Activated CD4-positive, CD25-positive, alpha-beta regulatory T cell treated with anti-CD3 and anti-CD28 coated beads, Interleukin-2, amount 50 U/mL, for 72 hours (primary cell): ENCODE measurements around the gene SLFN12L.
"Not testable (repeated sequence)": the region's sequence is repeated elsewhere in the genome, so short reads cannot be mapped to it uniquely, and the experiment has no call there.

Experiments
- DNase-seq: peaks from one replicate; pipeline ENCODE4 v3.0.0; 2021

SLFN12L gene

DNA sequence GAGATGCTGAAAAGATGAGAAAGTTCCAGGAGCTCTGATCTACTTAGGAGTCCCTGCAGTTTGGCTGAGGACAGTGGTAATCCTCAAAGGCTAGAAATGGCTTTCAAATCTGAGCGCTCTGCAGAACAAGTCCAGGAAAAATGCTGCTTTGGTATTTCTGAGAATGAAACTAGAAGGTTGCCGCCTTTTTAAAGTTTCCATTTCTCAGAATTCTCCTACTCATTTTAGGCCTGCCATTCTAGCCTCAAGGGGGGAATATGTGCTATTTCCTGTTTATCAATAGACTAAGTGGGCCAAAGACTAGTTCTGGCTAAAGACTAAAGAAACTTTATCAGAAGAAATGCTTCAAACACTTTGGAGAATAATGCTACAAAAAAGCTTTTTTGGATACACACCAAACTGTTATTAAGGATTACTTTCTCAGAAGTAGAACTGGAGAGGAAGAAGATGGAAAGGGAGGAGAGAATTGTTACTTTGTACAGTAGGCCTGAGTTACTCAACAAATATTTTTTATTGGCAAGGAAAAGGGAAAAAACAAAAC, at the start of gene SLFN12L:
SLFN12L (minus strand) TSS at position 78 of the 541 bp plus-strand sequence. CDS start 15,314 bp downstream, outside the sequence.
- no peak for DNase-seq

GRCh38 chr17:35586569-35587073, 49.1 kb upstream of the SLFN12L start:
- no peak for DNase-seq

DNA sequence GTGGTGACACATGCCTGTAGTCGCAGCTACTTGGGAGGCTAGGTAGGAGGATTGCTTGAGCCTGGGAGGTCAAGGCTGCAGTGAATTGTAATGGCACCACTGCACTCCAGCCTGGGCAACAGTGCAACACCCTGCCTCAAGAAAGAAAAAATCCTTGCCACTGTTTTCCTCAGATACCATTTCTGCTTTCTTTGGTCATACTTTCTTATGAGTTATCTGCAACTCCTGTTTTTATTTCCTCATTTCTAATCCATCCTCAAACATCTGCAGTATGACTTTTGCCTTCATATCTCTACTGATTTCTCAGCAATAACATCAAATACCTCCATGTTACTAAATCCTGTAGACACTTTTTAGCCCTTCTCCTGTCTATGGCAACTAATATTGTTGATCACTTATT, 46.6 kb upstream of the SLFN12L start:
- no peak for DNase-seq

DNA sequence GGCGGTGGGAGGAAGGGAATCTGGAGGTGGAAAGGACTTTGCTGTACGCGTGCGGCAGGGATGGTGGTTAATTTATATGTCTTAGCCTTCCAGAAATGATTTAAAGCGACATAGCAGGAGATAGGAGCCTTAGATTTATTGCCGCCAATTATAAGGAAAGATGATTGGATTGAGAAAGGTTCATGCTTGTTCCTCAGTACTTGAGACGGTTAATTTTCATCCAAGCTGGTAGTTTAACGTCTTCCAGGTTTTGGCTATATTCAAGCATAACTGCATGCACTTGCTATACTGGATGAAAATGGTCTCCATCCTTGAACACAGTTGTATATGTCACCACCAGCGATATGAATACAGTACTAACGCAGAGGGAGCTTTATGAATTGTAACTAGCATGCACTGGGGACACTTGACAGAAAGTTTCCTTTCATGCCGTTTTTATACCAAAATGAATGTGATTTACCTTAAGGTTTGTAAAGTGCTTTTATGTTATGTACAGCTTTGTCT, 41.5 kb upstream of the SLFN12L start:
- no peak for DNase-seq

- DNase-seq = peak; percentile 77
Observed at GRCh38 chr17:35578197-35578928, 40.9 kb upstream of the SLFN12L start, which contains the start of gene PEX12. PEX12 (minus strand) TSS chr17:35578571; CDS start chr17:35578021, 550 bp downstream.

DNA sequence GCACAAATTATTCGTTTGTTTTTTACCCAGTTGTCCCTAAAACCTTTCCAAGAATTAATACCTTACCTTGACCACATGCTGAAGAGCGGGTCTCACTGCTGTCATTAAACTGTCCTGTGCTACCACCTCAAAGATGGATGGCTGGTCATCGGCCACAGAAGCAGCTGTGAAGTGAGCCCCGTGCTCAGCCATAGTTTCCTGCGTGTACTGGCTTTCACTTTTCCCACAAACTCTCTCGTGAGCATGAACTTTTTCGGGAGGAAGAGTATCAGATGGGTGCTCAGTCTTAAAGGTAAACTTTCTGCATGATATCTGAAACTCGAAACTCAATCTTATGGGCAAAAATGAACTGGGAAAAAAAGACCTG, 40.3 kb upstream of the SLFN12L start:
- no peak for DNase-seq

DNA sequence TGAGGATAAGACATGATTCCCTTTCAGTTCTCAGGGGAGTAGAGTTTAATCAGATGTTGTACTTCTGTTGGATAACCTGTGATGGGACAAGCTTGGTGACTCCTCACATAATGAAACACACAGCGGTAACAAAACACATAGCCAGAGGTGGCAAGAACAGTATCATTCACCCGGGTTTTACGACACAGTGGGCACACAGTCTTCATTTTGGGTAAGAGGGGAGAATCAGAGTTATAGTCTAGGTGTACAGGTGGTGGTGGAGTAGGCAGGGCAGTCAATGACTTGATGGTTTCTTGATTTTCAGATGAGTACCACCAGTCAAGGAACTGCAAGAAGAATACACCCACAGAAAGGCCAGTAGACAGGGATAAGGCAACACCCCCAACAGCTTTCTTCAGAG, 38.3 kb upstream of the SLFN12L start:
- DNase-seq = no peak

DNA sequence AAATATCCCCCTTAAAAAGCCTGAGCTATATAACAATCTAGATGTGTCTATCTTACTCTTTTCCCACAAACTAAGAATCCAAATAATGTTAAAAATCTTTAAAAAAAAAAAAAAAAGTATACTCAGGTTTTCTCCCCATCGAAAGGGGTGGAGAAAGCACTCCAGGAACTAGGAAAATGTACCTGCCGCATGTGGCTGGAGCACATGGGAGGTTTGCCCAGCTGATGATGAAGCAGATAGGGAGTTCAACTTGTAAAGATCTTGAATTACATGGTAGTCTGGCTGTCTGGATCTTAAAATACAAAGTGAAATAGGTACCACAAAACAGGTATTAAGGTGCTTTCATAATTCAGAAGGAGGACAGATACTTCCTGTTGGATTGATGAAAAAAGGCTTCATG, 31.9 kb upstream of the SLFN12L start:
- no peak for DNase-seq

GRCh38 chr17:35568561-35568960, 31.1 kb upstream of the SLFN12L start:
- no peak for DNase-seq

- DNase-seq = no peak
Observed at GRCh38 chr17:35566968-35567367, 29.5 kb upstream of the SLFN12L start.

DNA sequence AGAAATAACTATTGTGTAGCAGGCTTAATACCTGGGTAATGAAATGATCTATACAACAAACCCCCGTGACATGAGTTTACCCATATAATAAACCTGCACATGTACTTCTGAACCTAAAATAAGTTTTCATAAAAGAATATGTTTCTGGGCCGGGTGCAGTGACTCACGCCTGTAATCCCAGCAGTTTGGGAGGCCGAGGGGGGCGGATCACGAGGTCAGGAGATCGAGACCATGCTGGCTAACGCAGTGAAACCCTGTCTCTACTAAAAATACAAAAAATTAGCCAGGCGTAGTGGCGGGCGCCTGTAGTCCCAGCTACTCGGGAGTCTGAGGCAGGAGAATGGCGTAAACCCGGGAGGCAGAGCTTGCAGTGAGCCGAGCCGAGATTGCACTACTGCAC, 25.7 kb upstream of the SLFN12L start:
- not testable (repeated sequence) for DNase-seq

DNA sequence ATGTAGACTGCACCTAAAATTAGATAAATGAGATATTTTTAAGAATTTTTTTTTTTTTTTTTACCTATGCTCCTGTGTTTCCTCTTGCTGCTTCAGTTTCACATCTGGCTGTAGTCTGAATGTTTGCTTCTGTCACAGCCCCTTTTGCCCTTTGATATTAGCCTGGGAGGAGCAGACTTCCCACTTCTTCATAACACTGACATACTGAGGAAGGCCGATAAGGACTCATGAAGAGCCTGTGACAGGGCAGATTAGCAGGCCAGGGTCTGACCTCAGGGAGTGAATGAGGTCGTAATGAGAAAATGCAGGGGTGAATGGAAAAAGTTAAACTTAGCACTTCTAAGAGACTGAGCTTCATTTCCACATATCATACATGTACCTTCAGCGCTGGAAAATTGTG, 23.2 kb upstream of the SLFN12L start, which contains the start of gene SLFN14:
SLFN14 (minus strand) TSS at position 117 of the 400 bp plus-strand sequence. CDS start 2,757 bp downstream, outside the sequence.
- no peak for DNase-seq

GRCh38 chr17:35559495-35560210, 22.2 kb upstream of the SLFN12L start:
- DNase-seq = no peak

- DNase-seq = no peak
Observed at GRCh38 chr17:35557353-35557752, 19.9 kb upstream of the SLFN12L start.

DNA sequence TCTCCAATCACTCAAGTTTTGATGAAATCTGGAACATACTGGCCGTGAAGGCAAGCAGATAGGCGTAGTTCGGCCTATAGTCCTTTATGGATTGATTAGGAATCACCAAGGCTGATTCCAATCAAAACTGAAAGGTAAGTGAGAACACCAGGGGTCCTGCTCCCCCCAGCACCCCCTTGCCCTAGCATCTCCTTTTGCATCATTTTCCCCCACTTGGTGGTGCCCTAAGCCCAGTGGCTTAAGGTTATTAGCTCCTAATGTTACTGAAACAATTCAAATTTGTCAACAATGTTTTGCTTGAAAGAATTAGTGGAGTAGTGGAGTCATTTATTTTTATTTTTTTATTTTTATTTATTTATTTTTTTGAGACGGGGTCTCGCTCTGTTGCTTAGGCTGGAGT, 18.2 kb upstream of the SLFN12L start:
- no peak for DNase-seq

DNA sequence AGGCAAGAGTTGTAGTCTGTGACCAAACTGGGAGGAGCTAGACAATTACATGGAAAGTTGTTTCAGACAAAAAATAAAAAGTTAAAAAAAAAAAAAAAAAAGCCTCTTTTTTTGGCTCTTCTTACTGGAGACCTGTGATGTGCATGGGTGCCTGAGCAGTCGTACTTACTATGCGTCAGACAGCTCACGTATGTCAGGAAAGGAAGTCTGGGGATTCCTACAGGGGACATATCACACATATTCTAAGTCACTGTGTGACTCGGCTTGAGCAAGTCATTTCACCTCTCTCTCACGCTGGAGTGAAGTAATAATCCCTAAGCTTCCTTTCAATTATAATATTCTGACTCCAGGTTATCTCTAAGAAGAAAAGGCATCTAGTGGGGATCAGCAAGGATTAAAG, 17.2 kb upstream of the SLFN12L start:
- no peak for DNase-seq

DNA sequence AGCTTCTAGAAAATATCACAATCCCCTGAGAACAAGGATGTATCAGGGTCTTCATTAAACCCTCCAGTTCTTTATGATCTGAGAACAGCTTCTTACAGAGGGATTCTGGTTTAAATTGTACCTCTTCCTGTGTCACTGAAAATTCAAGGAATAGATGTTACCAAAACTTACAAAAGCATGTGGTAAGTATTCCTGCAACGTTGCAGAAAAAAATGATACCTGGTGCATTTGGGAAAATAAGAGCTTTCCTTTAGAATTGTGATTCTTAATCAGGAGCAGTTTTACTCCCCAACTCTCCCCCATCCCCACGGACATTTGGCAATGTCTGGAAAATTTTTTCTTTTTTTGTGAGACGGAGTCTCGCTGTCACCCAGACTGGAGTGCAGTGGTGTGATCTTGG, 15.8 kb upstream of the SLFN12L start:
- no peak for DNase-seq

- DNase-seq = no peak
Observed at GRCh38 chr17:35548978-35549377, 11.5 kb upstream of the SLFN12L start.

DNA sequence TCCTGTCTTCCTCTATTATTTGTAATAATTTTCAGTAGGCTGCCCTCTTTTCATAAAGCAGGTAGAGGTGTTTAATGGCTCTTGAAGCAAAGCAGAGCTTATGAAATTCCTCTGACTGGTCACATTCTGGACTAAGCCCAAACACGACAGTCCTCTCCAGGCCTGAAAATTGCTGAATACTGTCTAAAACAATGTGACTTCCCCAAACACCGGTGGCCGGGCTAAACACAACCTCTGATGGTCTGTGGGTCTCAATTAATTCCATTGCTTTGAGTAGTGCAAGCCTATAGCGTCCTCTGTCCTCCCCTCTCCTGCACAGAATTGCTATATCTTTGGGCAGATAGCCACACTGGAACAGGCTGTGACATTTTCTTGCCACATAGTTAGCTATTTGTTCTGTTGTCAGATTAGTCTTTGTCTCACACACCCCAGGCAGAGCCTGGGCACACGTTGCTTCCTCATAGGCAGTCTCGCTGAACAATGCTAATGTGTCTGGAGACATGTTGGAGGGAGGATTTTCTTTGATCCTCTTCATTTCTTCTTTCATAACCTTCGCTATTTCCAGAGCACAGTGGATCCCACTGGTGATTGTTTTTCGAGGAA, 10.8 kb upstream of the SLFN12L start:
- no peak for DNase-seq

- DNase-seq = no peak
Observed at GRCh38 chr17:35546487-35546886, 9.0 kb upstream of the SLFN12L start.

GRCh38 chr17:35545150-35545549, 7.7 kb upstream of the SLFN12L start:
- no peak for DNase-seq

- DNase-seq = no peak
Observed at GRCh38 chr17:35543856-35544255, 6.4 kb upstream of the SLFN12L start.

DNA sequence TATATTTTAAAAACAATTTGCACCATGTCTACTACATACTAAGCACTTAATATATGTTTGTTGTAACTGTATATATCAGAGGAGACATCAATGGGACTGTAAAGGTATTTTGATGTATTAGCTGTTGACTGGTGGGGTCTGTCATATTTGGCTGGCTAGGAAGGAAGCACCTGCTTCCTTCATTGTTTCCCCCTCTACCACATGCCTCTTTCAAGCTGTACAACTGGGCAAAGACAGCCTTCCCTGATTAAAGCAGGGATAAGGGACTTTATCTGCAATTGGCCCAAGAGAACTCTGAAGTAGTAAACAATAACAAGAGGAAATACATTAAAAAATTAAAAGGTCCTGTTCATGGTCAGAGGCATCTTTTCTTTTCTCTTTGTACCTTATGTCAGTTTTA, 5.5 kb upstream of the SLFN12L start:
- DNase-seq = no peak
